Neural crest cell (in vitro differentiated cells): ENCODE results near the gene CLCN7. TPM values are rescaled to one million over a fixed set of nuclear protein-coding genes. Genes with fewer than 3 reads are reported as not detected.

ENCODE experiments used
- DNase-seq: peaks from one replicate; pipeline ENCODE4 v3.0.0; 2021; ENCODE audit warnings: low read depth, mixed read lengths, low spot score
- H3K27ac Mint-ChIP-seq: one replicate; pipeline ENCODE4 v1.8.0; 2021; ENCODE audit warnings: mild to moderate bottlenecking, mixed read lengths; ENCODE audit not compliant: unreplicated experiment
- H3K27me3 Mint-ChIP-seq: 2 replicates; pipeline ENCODE4 v1.8.0; 2021; ENCODE audit warnings: low read depth, mild to moderate bottlenecking, mixed read lengths
- H3K36me3 Mint-ChIP-seq: 2 replicates; pipeline ENCODE4 v1.8.0; 2021; ENCODE audit warnings: low read depth, mild to moderate bottlenecking, mixed read lengths
- H3K4me1 Mint-ChIP-seq: 2 replicates; pipeline ENCODE4 v1.8.0; 2021; ENCODE audit warnings: mixed read lengths
- H3K4me3 Mint-ChIP-seq: one replicate; pipeline ENCODE4 v1.8.0; 2021; ENCODE audit warnings: mild to moderate bottlenecking, mixed read lengths
- H3K9me3 Mint-ChIP-seq: 2 replicates; pipeline ENCODE4 v1.8.0; 2021; ENCODE audit warnings: mixed read lengths
- CTCF ChIP-seq: fragments of 200-600 bp; sonication (generic); conservative IDR thresholded peaks from 2 replicates; pipeline ENCODE4 v1.5.0; 2021; ENCODE audit warnings: antibody characterized with exemption, mild to moderate bottlenecking
- total RNA-seq: library from RNA; stranded (reverse); gene quantifications from 2 replicates; pipeline ENCODE4 v1.2.1, GENCODE V29; 2021

Gene CLCN7
- total RNA-seq, 1 donor from 2014 or later = 82.4 TPM

- H3K4me3 Mint-ChIP-seq = no peak overlapping the region
Measured at GRCh38 chr16:1446296-1447080, 28.3 kb downstream of the CLCN7 start.

GRCh38 chr16:1445518-1446203 is 29.2 kb downstream of the CLCN7 start:
- DNase-seq = no peak
- no peak for TF ChIP-seq CTCF
- Mint-ChIP-seq H3K4me3 (no peak overlapping the region), H3K9me3 (no peaks in the 10 kb centered on the region), H3K4me1 (no peaks in the 10 kb centered on the region), H3K36me3 (no peaks in the 10 kb centered on the region), H3K27ac (no peak overlapping the region), H3K27me3 (no peaks in the 10 kb centered on the region)

More at GRCh38 chr16:1446296-1447080, 28.3 kb downstream of the CLCN7 start:
- Mint-ChIP-seq H3K27me3 (no peaks in the 10 kb centered on the region), H3K36me3 (no peaks in the 10 kb centered on the region), H3K4me1 (no peaks in the 10 kb centered on the region), H3K9me3 (no peaks in the 10 kb centered on the region), H3K27ac (no peak overlapping the region)
- DNase-seq = no peak
- no peak for TF ChIP-seq CTCF

GRCh38 chr16:1444730-1445517 is 29.9 kb downstream of the CLCN7 start:
- TF ChIP-seq CTCF = no peak
- H3K27me3 Mint-ChIP-seq = no peaks in the 10 kb centered on the region
- H3K27ac Mint-ChIP-seq = no peak overlapping the region
- DNase-seq = no peak
- H3K9me3 Mint-ChIP-seq = no peaks in the 10 kb centered on the region
- no peaks in the 10 kb centered on the region for H3K36me3 Mint-ChIP-seq
- H3K4me1 Mint-ChIP-seq = no peaks in the 10 kb centered on the region
- H3K4me3 Mint-ChIP-seq = no peak overlapping the region

- Mint-ChIP-seq H3K4me1 (no peaks in the 10 kb centered on the region), H3K9me3 (no peaks in the 10 kb centered on the region), H3K27ac (no peak within 1 kb of the TSS), H3K4me3 (no peak within 1 kb of the TSS), H3K36me3 (no peaks in the 10 kb centered on the region), H3K27me3 (no peaks in the 10 kb centered on the region)
- DNase-seq = no peak
- TF ChIP-seq CTCF = no peak
Measured at GRCh38 chr16:1443980-1444729, 30.7 kb downstream of the CLCN7 start, which contains the start of gene CCDC154. CCDC154 (minus strand) TSS chr16:1444556; CDS start chr16:1444322, 234 bp downstream.
